ENCODE results near the gene MYL2.

Gene MYL2

GRCh38 chr12:110861729-110862128 lies 58.6 kb downstream of the MYL2 start:
- in situ Hi-C loops (cut with HindIII; ENCODE audit: low pct_ligation_motif_present, low pct_unique_long_range_greater_than_20kb, low sequenced_read_pairs), result no loop called here
- no peak for DNase-seq

Data from ACHN (cell line).